ENCODE results near the gene RFPL2.

GRCh38 chr22:32246166-32246565 lies 41.3 kb upstream of the RFPL2 start:
- TF ChIP-seq CTCF (IDR thresholded peaks at IDR 0.05) (no peak), POLR2A (IDR thresholded peaks at IDR 0.05) (no peak)

All from adrenal gland (tissue), 5 donors.